Lower lobe of right lung (tissue), 2 donors: ENCODE data around the gene PNMA1. TPM values are rescaled to one million over a fixed set of nuclear protein-coding genes. Genes with fewer than 3 reads are reported as not detected.
A peak's percentile ranks its signal among the peaks of the same experiment; 100 is the strongest.

Source experiments
- ATAC-seq, 2 donors: fragments of 200-7000 bp; cut with Tn5 transposase; one replicate each; pipeline ENCODE4 v1.9.1; 2020 to 2022; ENCODE audit warnings: mild to moderate bottlenecking in 2 of 2, moderate library complexity in 2 of 2
- DNase-seq: peaks from one replicate; pipeline ENCODE4 v3.0.0-alpha.2; 2020
- H3K27ac ChIP-seq: fragments of 200-600 bp; one replicate; pipeline ENCODE4 v1.8.0; 2022
- H3K27me3 ChIP-seq: fragments of 200-600 bp; one replicate; pipeline ENCODE4 v1.8.0; 2022; ENCODE audit warnings: low read depth
- H3K36me3 ChIP-seq: fragments of 200-600 bp; one replicate; pipeline ENCODE4 v1.8.0; 2022; ENCODE audit warnings: mild to moderate bottlenecking
- H3K4me1 ChIP-seq: fragments of 200-600 bp; one replicate; pipeline ENCODE4 v1.8.0; 2022
- H3K4me3 ChIP-seq: fragments of 200-600 bp; one replicate; pipeline ENCODE4 v1.8.0; 2022; ENCODE audit warnings: mild to moderate bottlenecking
- H3K9me3 ChIP-seq: fragments of 200-600 bp; one replicate; pipeline ENCODE4 v1.8.0; 2022
- intact Hi-C: fragments of 100-400 bp; cut with DNase I; formaldehyde crosslinking; loops from one replicate; pipeline ENCODE4 v1.11.0; 2022
- total RNA-seq: library from RNA; stranded (reverse); fragmentation: NEBNext Ultra II Directional; extraction: Animal tissue kit (Norgen Biotek cat#: 25700); gene quantifications from one replicate; pipeline ENCODE4 v1.2.1, GENCODE V29; 2021
- TF ChIP-seq, protein P1 (sequence below): fragments of 200-600 bp; IDR thresholded peaks from one replicate; pipeline ENCODE4 v1.8.0; 2022; ENCODE audit warnings: antibody characterized with exemption, mild to moderate bottlenecking
- donor health status: DM: no; HTN: yes; CAD: no; lungs with severe emphysema.

PNMA1 gene
- total RNA-seq, 1 donor from 2014 or later, result 24.4 TPM

DNA sequence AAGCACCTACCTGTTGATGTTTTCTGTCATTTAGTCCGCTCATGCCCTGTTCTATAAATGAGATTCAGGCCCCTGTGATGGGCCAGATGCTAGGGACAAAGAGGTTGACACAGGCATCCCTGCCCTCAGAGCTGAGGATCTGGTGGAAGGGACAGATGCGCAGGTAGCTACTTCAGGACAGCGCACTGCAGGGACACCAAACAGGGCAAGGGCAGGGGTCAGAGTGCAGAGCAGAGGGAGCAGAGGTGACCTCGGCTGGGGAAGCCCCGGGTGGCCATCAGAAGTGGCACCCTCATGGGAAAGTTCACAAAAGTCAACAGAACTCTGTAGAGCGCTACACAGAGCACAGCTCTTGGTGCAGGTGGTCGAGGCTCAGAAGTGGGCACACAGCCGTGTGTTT lies 5.6 kb upstream of the PNMA1 start:
- no peak overlapping the region for H3K27ac ChIP-seq
- no peaks in the 10 kb centered on the region for H3K27me3 ChIP-seq
- TF ChIP-seq, protein P1, sequence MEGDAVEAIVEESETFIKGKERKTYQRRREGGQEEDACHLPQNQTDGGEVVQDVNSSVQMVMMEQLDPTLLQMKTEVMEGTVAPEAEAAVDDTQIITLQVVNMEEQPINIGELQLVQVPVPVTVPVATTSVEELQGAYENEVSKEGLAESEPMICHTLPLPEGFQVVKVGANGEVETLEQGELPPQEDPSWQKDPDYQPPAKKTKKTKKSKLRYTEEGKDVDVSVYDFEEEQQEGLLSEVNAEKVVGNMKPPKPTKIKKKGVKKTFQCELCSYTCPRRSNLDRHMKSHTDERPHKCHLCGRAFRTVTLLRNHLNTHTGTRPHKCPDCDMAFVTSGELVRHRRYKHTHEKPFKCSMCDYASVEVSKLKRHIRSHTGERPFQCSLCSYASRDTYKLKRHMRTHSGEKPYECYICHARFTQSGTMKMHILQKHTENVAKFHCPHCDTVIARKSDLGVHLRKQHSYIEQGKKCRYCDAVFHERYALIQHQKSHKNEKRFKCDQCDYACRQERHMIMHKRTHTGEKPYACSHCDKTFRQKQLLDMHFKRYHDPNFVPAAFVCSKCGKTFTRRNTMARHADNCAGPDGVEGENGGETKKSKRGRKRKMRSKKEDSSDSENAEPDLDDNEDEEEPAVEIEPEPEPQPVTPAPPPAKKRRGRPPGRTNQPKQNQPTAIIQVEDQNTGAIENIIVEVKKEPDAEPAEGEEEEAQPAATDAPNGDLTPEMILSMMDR, result no peak

GRCh38 chr14:73719361-73719760 lies 5.2 kb upstream of the PNMA1 start:
- Histone ChIP-seq H3K27me3 (no peaks in the 10 kb centered on the region), H3K9me3 (no peaks in the 10 kb centered on the region), H3K4me1 (peaks cover 20% of the 10 kb centered on the region), H3K36me3 (peaks cover 89% of the 10 kb centered on the region), H3K27ac (no peak overlapping the region), H3K4me3 (no peak overlapping the region)
- DNase-seq, result no peak
- intact Hi-C loops, result no loop called here
- no peak for ATAC-seq
- TF ChIP-seq, protein P1, result no peak

More for the DNA sequence above, 5.6 kb upstream of the PNMA1 start:
- ATAC-seq (no peak), DNase-seq (no peak)
- peaks cover 21% of the 10 kb centered on the region for H3K4me1 ChIP-seq
- peaks cover 93% of the 10 kb centered on the region for H3K36me3 ChIP-seq
- no peaks in the 10 kb centered on the region for H3K9me3 ChIP-seq
- intact Hi-C loops, result loop anchor here (10.0 kb wide), 1 partner anchor 105 kb away; no protein-coding TSS in a partner anchor
- no peak overlapping the region for H3K4me3 ChIP-seq

DNA sequence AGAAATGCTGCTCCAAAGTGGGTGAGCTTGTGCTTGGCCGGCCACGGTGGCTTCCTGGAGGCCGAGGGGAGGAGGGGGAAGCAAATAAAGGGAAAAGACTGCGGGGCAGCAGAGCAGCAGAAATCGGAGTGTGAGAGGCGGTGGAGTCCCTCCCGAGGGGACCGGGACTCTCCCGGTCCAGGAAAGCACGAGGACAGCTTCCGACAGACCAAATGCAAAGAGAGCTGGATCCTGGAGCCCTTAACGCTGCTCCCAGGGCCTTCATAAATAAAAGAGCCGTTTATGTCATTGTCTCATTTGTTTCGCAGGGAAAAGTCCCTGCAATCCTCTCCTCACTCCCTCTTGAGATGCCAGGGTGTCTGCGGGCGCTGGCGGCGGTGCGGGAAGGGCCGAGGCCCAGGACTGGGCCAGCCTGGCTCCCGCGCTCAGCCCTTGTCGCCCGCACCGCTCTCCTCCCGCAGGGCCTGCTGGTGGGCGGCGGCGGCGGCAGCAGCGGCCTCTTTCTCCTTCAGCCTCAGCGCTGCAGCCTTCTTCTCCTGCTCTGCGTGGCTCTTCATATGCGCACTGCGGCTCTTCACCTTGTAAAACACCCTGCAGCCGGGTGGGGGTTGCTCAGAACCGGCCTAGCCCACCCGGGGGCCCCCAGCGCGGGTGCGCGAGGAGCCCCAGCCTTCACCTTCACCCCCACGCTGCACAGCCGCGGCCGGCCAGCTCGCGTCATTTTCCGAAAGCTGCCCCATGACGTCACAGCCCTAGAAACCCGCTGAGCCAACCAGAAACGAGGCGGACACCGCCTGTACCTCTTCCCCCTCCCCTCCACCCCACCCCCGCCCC lies 4.5 kb upstream of the PNMA1 start:
- H3K27ac ChIP-seq, result peak overlapping the region; percentile 18
- DNase-seq, result no peak

DNA sequence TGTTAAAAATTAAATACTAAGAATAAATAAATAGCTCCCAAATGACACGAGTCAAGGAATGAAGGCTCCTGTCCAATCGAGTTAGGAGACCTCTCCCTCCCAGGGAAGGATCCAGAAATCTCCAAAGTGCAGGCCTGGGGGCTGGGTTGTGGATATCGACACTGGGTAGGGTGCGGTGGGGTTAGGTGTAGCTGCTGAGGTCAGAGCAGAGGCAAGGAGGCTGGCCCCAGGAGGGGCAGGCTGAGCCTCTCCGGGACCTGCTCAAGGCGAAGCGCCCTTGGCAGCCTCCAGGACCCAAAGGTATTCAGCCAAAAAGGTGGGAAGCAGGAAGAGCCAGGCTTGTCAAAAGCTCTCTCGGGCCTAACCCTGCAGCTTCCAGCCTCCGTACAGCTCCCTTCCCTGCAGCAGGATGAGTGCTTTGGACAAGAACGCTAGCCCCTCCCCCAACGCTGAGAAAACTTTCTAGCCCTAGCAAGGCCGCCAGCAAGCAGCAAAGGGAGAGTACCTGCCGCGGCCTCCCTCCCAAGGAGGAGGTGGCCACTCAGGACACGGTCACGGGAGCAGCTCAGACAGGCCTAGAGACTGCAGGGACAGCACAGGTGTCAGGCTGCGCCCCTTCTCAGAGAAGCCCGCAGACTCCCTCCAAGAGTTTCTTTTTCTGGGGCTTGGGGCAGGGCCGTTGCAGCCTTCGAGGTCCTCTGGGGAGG lies 3.7 kb upstream of the PNMA1 start:
- Histone ChIP-seq H3K9me3 (no peaks in the 10 kb centered on the region), H3K36me3 (peaks cover 75% of the 10 kb centered on the region), H3K4me1 (peaks cover 13% of the 10 kb centered on the region), H3K27me3 (no peaks in the 10 kb centered on the region), H3K27ac (peak overlapping the region; percentile 18), H3K4me3 (no peak overlapping the region)
- intact Hi-C loops, result no loop called here
- TF ChIP-seq, protein P1, result no peak
- DNase-seq, result no peak
- ATAC-seq, result no peak

More for the DNA sequence above, 4.5 kb upstream of the PNMA1 start:
- no peak for ATAC-seq
- intact Hi-C loops, result no loop called here
- Histone ChIP-seq H3K27me3 (no peaks in the 10 kb centered on the region), H3K4me1 (peaks cover 13% of the 10 kb centered on the region), H3K9me3 (no peaks in the 10 kb centered on the region), H3K4me3 (no peak overlapping the region), H3K36me3 (peaks cover 82% of the 10 kb centered on the region)
- TF ChIP-seq, protein P1, result no peak

DNA sequence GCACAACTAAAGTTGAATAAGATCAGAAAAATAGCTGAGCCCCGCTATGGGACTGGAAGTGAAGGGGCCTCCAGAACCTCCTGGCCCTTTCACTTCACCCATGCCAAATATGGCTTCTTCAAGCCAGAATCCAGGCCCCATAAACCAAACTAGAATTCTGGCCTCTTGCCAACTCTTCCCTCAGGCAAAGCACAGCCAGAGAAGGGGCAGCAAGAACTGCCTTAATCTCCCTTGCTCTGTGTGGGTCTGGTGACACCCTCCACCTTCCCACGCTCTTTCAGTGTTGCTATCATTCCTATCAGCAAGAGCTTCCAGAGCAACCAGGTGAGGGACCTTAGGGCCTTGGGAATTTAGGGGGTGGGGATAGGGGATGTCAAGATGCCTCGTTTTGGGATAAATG lies 3.1 kb upstream of the PNMA1 start:
- intact Hi-C loops, result no loop called here
- no peak for ATAC-seq
- Histone ChIP-seq H3K4me1 (peaks cover 18% of the 10 kb centered on the region), H3K4me3 (no peak overlapping the region), H3K36me3 (peaks cover 69% of the 10 kb centered on the region), H3K9me3 (no peaks in the 10 kb centered on the region), H3K27me3 (no peaks in the 10 kb centered on the region), H3K27ac (no peak overlapping the region)
- TF ChIP-seq, protein P1, result no peak
- DNase-seq, result no peak
